Activated T-cell treated with anti-CD3 and anti-CD28 coated beads, Interleukin-2, amount 50 U/mL, for 4 hours (primary cell): ENCODE results near the gene RAP1GDS1. TPM values are rescaled to one million over a fixed set of nuclear protein-coding genes. Genes with fewer than 3 reads are reported as not detected.
A peak's percentile ranks its signal among the peaks of the same experiment; 100 is the strongest.
"Not testable (repeated sequence)": the region's sequence is repeated elsewhere in the genome, so short reads cannot be mapped to it uniquely, and the experiment has no call there.

Experiments
- ATAC-seq, 2 donors: fragments of 200-7000 bp; cut with Tn5 transposase; one replicate each; pipeline ENCODE4 v1.10.0; 2021
- DNase-seq: peaks from one replicate; pipeline ENCODE4 v3.0.0-alpha.2; 2020
- H3K27me3 Mint-ChIP-seq: one replicate; pipeline ENCODE4 v1.8.0; 2021; ENCODE audit warnings: low read depth, mixed read lengths
- H3K36me3 Mint-ChIP-seq: one replicate; pipeline ENCODE4 v1.8.0; 2022; ENCODE audit warnings: mixed read lengths; ENCODE audit not compliant: insufficient read depth
- H3K4me1 Mint-ChIP-seq: one replicate; pipeline ENCODE4 v1.8.0; 2021; ENCODE audit warnings: low read depth, mixed read lengths
- H3K4me3 Mint-ChIP-seq: one replicate; pipeline ENCODE4 v1.8.0; 2021; ENCODE audit warnings: mild to moderate bottlenecking, moderate library complexity, mixed read lengths
- H3K9me3 Mint-ChIP-seq: one replicate; pipeline ENCODE4 v1.8.0; 2021; ENCODE audit warnings: mixed read lengths
- total RNA-seq, 3 donors: library from RNA; stranded (reverse); gene quantifications; one replicate each; pipeline ENCODE4 v1.2.1, GENCODE V29; 2021

The RAP1GDS1 gene
- total RNA-seq, 3 donors from 2014 or later, result 37.3 to 42.6 (median 38.3) TPM

DNA sequence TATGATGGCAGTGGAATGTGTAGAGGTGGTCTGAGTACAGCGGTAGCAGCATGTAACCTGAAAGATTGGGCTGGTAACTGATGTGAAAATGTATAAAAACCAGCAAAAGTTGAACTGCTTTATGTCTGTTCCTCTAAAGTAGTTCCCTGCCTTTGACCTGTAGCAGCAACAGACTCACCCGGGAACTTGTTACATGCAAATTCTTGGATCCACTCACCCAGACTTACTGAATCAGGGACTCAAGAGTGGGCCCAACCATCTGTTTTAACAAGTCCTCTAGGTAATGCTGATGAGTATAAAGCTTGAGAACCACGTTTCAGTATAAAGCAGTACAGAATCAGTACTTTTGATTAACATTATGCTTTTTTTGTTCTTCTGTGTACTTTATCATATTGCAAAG, 84.7 kb downstream of the RAP1GDS1 start:
- Mint-ChIP-seq H3K27me3 (no peaks in the 10 kb centered on the region), H3K9me3 (no peaks in the 10 kb centered on the region), H3K4me3 (no peak overlapping the region), H3K36me3 (peaks cover 27% of the 10 kb centered on the region), H3K4me1 (no peaks in the 10 kb centered on the region)
- DNase-seq (no peak), ATAC-seq (no peak)

DNA sequence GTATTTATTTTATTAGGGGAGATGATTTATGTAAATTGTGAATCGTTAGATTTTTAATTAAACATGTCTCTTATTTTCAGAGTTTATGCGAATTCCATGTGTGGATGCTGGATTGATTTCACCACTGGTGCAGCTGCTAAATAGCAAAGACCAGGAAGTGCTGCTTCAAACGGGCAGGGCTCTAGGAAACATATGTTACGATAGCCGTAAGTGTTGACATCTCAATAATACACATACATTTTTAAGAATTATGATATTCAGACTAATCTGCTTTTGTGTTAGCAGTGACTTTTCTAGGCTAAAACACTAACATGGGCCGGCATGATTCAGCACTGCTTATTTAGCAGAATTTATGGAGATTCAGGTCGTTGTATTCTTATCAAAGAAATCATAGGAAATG, 91.2 kb downstream of the RAP1GDS1 start:
- Mint-ChIP-seq H3K27me3 (no peaks in the 10 kb centered on the region), H3K4me3 (no peak overlapping the region), H3K36me3 (peaks cover 34% of the 10 kb centered on the region), H3K4me1 (peaks cover 5% of the 10 kb centered on the region), H3K9me3 (peaks cover 3% of the 10 kb centered on the region)
- DNase-seq (no peak), ATAC-seq (no peak)

DNA sequence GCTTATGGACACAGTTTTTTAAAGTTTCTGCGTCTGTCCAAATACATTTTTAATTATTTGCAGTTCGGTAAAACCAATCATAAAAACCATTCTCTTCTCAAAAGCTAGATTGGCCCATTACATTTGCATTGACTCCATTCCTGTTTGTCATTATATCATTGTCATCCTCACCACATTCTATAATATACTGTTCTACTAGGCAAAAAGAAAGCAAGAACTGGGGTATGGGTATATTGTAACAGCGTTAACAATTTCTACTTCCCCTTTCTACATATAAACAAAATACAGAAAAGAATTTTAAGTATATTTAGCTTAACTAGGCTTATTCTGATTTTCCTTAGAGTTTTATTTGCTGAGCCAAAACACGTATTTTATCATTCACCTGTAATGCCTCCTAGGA, 91.8 kb downstream of the RAP1GDS1 start:
- H3K27me3 Mint-ChIP-seq, result no peaks in the 10 kb centered on the region
- DNase-seq (no peak), ATAC-seq (no peak)
- peaks cover 32% of the 10 kb centered on the region for H3K36me3 Mint-ChIP-seq
- H3K4me1 Mint-ChIP-seq, result peaks cover 5% of the 10 kb centered on the region
- H3K4me3 Mint-ChIP-seq, result no peak overlapping the region
- H3K9me3 Mint-ChIP-seq, result peaks cover 3% of the 10 kb centered on the region

DNA sequence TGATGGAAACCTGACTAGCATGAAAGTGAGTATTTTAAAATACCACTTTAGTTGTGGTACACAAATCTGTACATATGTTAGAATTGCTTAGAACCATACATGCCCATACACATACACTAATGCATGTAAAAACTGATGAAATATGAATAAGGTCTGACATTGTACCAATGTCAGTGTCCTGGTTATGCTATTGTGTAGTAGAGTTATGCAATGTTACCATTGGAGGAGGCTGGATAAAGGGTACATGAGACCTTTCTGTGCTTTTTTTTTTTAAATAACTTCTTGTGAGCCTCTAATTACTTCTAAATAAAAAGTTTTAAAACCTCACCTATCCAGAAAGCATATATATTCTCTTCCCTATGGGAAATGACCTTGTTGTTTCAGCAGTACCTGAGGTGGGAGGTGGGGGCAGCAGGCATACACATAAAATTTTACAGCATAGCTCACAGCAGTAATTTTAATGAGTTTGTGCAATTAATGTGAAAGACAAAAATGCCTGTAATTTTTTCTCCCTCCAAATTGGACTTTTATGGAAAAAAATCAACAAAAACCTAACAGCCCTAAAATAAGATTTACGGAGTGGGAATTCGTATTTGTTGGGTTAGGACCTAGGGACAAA, 97.6 kb downstream of the RAP1GDS1 start:
- Mint-ChIP-seq H3K9me3 (peaks cover 4% of the 10 kb centered on the region), H3K4me1 (peaks cover 9% of the 10 kb centered on the region), H3K27me3 (no peaks in the 10 kb centered on the region), H3K4me3 (no peak overlapping the region), H3K36me3 (peaks cover 22% of the 10 kb centered on the region)
- DNase-seq (no peak), ATAC-seq (no peak)

DNA sequence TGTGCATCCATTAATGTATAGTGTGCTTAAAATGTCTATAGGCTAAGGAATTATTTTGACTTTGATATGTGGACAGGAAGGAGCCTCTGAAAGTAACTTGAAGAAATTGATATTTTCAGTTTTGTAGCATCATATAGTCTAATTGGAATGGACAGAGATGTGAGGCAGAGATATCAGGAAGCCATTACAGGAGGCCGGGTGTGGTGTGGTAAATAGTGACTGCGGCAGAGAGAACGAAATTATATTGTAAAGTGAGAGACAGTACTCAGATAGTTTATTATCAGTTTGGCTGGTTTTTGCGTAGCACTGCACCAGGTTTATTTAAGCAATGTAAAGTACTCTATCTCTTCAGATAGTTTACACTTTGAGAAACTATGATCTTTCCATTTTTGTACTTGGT, 98.5 kb downstream of the RAP1GDS1 start:
- H3K27me3 Mint-ChIP-seq, result no peaks in the 10 kb centered on the region
- H3K9me3 Mint-ChIP-seq, result peaks cover 4% of the 10 kb centered on the region
- H3K4me3 Mint-ChIP-seq, result no peak overlapping the region
- no peak for DNase-seq
- H3K4me1 Mint-ChIP-seq, result peaks cover 9% of the 10 kb centered on the region
- no peak for ATAC-seq
- peaks cover 26% of the 10 kb centered on the region for H3K36me3 Mint-ChIP-seq

DNA sequence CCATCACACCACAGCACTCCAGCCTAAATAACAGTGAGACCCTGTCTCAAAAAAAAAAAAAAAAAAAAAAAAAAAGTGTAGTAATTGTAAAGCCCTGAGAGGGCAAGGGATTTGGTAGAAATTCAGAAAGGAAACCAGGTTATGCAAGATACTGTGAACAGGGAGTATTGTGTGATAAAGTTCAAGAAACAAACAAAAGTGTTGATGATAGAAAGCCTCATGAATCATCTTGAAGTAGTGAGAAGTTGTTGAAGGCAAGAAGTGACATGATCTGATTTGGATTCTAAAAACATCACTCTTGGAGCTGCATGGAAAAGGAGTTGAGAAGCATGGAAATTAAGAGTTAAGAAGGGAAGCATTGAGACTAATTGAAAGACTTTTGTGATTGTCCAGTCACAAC, 102.2 kb downstream of the RAP1GDS1 start:
- DNase-seq, result no peak
- Mint-ChIP-seq H3K4me3 (no peak overlapping the region), H3K4me1 (peaks cover 9% of the 10 kb centered on the region), H3K36me3 (peaks cover 42% of the 10 kb centered on the region), H3K27me3 (no peaks in the 10 kb centered on the region), H3K9me3 (peaks cover 23% of the 10 kb centered on the region)
- no peak for ATAC-seq

DNA sequence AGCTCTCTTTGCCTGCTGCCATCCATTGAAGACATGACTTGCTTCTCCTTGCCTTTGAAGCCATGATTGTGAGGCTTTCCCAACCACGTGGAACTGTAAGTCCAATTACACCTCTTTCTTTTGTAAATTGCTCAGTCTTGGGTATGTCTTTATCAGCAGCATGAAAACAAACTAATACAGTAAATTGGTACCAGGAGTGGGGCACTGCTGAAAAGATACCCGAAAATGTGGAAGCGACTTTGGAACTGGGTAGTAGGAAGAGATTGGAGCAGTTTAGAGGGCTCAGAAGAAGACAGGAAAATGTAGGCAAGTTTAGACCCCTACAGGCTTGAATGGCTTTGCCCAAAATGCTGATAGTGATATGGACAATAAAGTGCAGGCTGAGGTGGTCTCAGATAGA, 105.1 kb downstream of the RAP1GDS1 start:
- H3K36me3 Mint-ChIP-seq, result peaks cover 46% of the 10 kb centered on the region
- ATAC-seq, H3K4me1 Mint-ChIP-seq, DNase-seq, H3K27me3 Mint-ChIP-seq, H3K4me3 Mint-ChIP-seq: not testable (repeated sequence)
- H3K9me3 Mint-ChIP-seq, result peaks cover 27% of the 10 kb centered on the region

DNA sequence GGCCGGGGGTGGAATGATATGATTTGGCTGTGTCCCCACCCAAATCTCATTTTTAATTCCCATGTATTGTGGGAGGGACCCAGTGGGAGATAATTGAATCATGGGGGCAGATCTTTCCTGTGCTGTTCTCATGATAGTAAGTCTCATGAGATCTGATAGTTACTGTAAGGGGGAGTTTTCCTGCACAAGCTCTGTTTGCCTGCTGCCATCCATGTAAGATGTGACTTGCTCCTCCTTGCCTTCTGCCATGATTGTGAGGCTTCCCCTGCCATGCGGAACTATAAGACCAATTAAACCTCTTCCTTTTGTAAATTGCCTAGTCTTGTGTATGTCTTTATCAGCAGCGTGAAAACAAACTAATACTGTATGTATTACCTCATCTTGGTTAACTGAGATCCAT, 106.8 kb downstream of the RAP1GDS1 start:
- H3K27me3 Mint-ChIP-seq, H3K4me3 Mint-ChIP-seq, ATAC-seq, DNase-seq, H3K4me1 Mint-ChIP-seq: not testable (repeated sequence)
- Mint-ChIP-seq H3K9me3 (peaks cover 27% of the 10 kb centered on the region), H3K36me3 (peaks cover 51% of the 10 kb centered on the region)

DNA sequence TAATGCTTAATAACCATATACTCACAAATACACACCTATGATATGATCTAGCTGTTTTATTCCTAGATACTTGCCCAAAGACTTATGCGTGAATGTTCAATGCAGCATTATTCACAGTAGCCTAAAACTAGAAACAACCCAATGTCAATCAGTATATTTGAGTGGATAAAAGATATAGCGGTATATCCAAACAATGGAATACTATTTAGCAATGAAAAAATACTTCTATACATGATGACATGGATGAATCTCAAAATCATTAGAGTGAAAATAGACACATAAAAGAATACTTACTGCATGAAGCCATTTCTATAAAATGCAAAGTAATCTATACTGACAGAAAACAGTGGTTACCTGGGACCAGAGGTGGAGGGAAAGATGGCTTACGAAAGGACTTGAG, 108.1 kb downstream of the RAP1GDS1 start:
- DNase-seq (no peak), ATAC-seq (no peak)
- Mint-ChIP-seq H3K27me3 (no peaks in the 10 kb centered on the region), H3K9me3 (peaks cover 23% of the 10 kb centered on the region), H3K36me3 (peaks cover 54% of the 10 kb centered on the region), H3K4me1 (no peaks in the 10 kb centered on the region), H3K4me3 (no peak overlapping the region)

DNA sequence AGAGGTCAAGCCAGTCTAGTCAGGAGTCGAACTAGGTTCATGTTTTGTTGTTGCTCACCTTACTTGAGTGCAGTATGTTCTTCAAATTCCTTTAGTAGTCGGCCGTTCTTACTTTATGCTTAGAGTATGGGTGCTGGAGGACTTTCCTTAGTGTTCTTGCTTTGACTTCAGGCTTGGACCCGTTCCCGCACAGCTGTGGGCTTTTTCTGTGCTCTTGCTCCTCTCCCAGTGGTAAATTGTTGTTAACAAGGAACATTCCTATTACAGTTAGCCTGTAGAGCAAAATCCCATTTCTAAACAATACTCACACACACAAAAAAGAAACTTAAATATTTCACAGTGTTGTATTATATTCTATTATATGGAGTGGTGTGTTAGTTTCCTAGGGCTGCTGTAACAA, 113.5 kb downstream of the RAP1GDS1 start:
- H3K27me3 Mint-ChIP-seq, result no peaks in the 10 kb centered on the region
- peaks cover 32% of the 10 kb centered on the region for H3K36me3 Mint-ChIP-seq
- ATAC-seq (no peak), DNase-seq (no peak)
- H3K4me3 Mint-ChIP-seq, result no peak overlapping the region
- H3K9me3 Mint-ChIP-seq, result no peaks in the 10 kb centered on the region
- H3K4me1 Mint-ChIP-seq, result peaks cover 4% of the 10 kb centered on the region

DNA sequence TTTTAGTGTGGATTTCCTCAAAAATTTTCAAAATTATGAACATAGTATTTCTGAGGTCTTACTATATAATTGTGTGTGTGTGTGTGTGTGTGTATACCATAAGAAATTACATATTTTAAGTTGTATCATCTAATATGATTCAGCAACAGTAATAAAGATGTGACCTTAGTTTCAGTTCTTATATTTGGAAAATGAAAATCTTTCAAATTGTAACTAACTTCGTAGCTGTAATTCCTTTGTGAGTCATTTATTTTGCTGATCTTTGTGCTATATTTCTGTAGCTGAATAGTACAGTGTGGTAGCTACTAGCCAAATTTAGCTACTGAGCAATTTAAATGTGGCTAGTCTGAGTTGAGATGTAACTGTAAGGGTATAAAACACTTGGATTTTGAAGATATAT, 116.4 kb downstream of the RAP1GDS1 start:
- DNase-seq, result no peak
- peaks cover 6% of the 10 kb centered on the region for H3K4me1 Mint-ChIP-seq
- peak; percentile 81 to 96 for ATAC-seq
- H3K27me3 Mint-ChIP-seq, result no peaks in the 10 kb centered on the region
- peaks cover 28% of the 10 kb centered on the region for H3K36me3 Mint-ChIP-seq
- no peak overlapping the region for H3K4me3 Mint-ChIP-seq
- H3K9me3 Mint-ChIP-seq, result no peaks in the 10 kb centered on the region

DNA sequence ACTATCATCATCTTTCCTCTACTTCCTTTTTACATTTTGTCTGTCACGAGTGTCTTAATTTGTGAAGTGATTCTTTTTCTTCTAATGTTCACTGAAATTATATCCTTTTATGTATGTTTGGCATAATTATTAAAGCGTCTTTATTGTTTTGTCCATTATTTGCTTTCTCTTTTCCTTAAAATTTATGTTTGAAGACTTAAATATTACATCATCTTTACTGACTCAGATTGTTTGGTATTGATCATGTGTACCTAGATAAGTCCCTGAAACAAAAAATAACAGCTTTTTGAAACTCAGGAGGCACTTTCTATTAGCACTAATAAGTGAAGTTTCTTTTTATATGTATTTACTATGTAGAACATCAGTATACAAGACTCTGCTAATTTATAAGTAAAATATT, 120.1 kb downstream of the RAP1GDS1 start:
- peaks cover 9% of the 10 kb centered on the region for H3K36me3 Mint-ChIP-seq
- no peaks in the 10 kb centered on the region for H3K9me3 Mint-ChIP-seq
- no peaks in the 10 kb centered on the region for H3K27me3 Mint-ChIP-seq
- no peak overlapping the region for H3K4me3 Mint-ChIP-seq
- no peak for ATAC-seq
- no peak for DNase-seq
- peaks cover 6% of the 10 kb centered on the region for H3K4me1 Mint-ChIP-seq

DNA sequence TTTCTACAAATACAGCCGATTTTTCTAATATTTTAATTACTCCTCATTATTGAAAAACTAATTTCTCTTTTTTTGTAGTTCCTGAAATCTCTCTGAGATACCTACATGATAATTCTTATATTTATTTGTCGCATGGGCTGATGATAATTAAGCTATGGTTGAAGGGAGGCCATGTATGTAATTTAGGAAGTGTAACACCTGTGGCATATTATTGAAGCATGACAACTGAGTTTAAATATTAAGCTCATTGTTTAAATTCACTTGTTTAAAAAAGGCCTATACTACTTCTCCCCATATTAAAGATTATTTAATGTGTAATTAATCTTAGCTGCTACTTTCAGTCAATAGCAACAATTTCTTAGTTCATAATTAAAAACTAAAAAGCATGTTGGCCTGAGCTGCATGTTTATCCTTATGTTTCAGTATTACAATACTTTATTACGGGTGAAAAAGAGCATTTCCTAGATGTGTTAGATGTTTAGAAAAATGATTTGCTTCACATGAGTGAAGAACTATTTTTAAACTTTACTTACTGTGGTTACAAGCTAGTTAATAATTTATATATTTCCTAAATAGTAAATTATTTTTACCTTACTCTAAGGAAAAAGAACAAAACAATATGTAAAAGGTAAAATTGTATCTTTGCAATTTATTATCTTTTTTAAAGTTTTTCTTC, 122.4 kb downstream of the RAP1GDS1 start:
- ATAC-seq (no peak), DNase-seq (no peak)
- H3K9me3 Mint-ChIP-seq, result no peaks in the 10 kb centered on the region
- H3K27me3 Mint-ChIP-seq, result no peaks in the 10 kb centered on the region
- no peak overlapping the region for H3K4me3 Mint-ChIP-seq
- peaks cover 2% of the 10 kb centered on the region for H3K4me1 Mint-ChIP-seq
- peaks cover 18% of the 10 kb centered on the region for H3K36me3 Mint-ChIP-seq

DNA sequence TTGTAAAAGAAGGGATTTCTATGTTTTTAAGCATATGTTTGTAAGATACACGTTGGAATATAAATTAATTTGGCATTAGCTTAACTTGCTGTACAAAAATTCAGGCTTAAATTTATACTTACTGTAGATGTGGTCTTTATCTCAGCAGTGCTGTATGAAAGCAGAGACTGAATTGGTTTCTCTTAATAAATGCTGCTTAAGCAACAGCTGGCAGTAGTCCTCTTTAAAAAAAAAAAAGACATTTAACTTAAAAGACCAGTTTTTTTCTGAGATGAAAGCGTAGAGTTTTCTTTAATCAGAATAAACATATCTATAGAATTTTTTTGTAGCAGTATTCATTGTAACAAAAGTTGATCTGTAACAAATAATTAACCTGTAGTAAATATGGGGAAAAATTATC, 124.6 kb downstream of the RAP1GDS1 start:
- Mint-ChIP-seq H3K9me3 (no peaks in the 10 kb centered on the region), H3K36me3 (peaks cover 25% of the 10 kb centered on the region), H3K27me3 (no peaks in the 10 kb centered on the region), H3K4me3 (no peak overlapping the region), H3K4me1 (peaks cover 2% of the 10 kb centered on the region)
- ATAC-seq (no peak), DNase-seq (no peak)

DNA sequence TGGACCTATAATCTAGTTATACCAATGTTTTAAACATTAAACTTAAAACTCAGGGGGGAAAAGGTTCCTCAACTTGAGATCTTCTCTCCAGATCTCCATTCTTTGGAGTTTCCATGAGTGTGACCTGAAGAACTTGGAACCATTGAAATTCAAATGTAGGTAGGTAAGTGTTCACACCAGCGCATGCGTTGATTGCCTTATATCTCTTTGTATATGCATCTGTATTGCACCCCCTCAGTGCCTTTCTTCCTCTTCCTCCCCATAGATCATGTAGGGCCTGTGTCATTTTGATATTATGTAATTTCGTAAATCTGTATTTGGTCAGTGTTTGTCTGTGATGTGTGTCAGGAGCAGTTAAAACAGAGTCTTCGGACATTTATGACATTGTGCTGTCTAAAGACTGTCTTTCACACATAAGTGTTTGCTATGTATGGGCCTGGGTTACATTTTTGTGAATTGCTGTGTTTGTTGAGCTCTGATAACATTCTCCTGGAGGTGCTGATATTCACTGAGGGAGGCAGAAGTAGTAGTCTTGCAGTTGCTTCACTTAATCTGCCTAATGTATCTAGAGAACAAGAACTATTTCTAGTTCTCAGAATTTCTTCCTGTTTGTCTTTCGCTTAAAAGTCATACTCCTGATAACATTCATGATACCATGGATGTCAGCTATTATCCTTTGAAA, 126.3 kb downstream of the RAP1GDS1 start:
- Mint-ChIP-seq H3K4me1 (no peaks in the 10 kb centered on the region), H3K27me3 (no peaks in the 10 kb centered on the region)

More for the DNA sequence above, 126.3 kb downstream of the RAP1GDS1 start:
- no peaks in the 10 kb centered on the region for H3K9me3 Mint-ChIP-seq
- no peak for ATAC-seq
- DNase-seq, result no peak
- H3K4me3 Mint-ChIP-seq, result no peak overlapping the region
- peaks cover 24% of the 10 kb centered on the region for H3K36me3 Mint-ChIP-seq
